ENCODE measurements around the gene FUBP1. TPM values are rescaled to one million over a fixed set of nuclear protein-coding genes. Genes with fewer than 3 reads are reported as not detected.

The FUBP1 gene
- total RNA-seq, 1 donor from 2014 or later: 86.5 TPM

GRCh38 chr1:77938651-77939050 lies 40.2 kb downstream of the FUBP1 start:
- Mint-ChIP-seq H3K4me1 (ENCODE audit: low read depth) (peaks cover 27% of the 10 kb centered on the region), H3K4me3 (ENCODE audit: unreplicated experiment) (no peak overlapping the region), H3K27me3 (ENCODE audit: low read depth) (no peaks in the 10 kb centered on the region), H3K27ac (ENCODE audit: unreplicated experiment) (no peak overlapping the region), H3K36me3 (ENCODE audit: low read depth) (peaks cover 47% of the 10 kb centered on the region), H3K9me3 (ENCODE audit: low read depth) (no peaks in the 10 kb centered on the region)
- no peak for DNase-seq (ENCODE audit: low spot score)
- TF ChIP-seq CTCF (IDR thresholded peaks at IDR 0.05): no peak

GRCh38 chr1:77929806-77930205 lies 49.1 kb downstream of the FUBP1 start:
- H3K36me3 Mint-ChIP-seq (ENCODE audit: low read depth): peaks cover 34% of the 10 kb centered on the region
- TF ChIP-seq CTCF (IDR thresholded peaks at IDR 0.05): no peak
- peak overlapping the region; percentile 22 for H3K27ac Mint-ChIP-seq (ENCODE audit: unreplicated experiment)
- no peak for DNase-seq (ENCODE audit: low spot score)
- no peaks in the 10 kb centered on the region for H3K9me3 Mint-ChIP-seq (ENCODE audit: low read depth)
- no peak overlapping the region for H3K4me3 Mint-ChIP-seq (ENCODE audit: unreplicated experiment)
- peaks cover 17% of the 10 kb centered on the region for H3K4me1 Mint-ChIP-seq (ENCODE audit: low read depth)
- H3K27me3 Mint-ChIP-seq (ENCODE audit: low read depth): no peaks in the 10 kb centered on the region

- TF ChIP-seq CTCF (IDR thresholded peaks at IDR 0.05): no peak
- no peak overlapping the region for H3K4me3 Mint-ChIP-seq (ENCODE audit: unreplicated experiment)
- H3K36me3 Mint-ChIP-seq (ENCODE audit: low read depth): peaks cover 29% of the 10 kb centered on the region
- no peaks in the 10 kb centered on the region for H3K9me3 Mint-ChIP-seq (ENCODE audit: low read depth)
- no peak for DNase-seq (ENCODE audit: low spot score)
- no peaks in the 10 kb centered on the region for H3K27me3 Mint-ChIP-seq (ENCODE audit: low read depth)
- H3K27ac Mint-ChIP-seq (ENCODE audit: unreplicated experiment): peak overlapping the region; percentile 8
- peaks cover 17% of the 10 kb centered on the region for H3K4me1 Mint-ChIP-seq (ENCODE audit: low read depth)
Observed at GRCh38 chr1:77927414-77927813, 51.5 kb downstream of the FUBP1 start.

GRCh38 chr1:77926561-77927357 lies 52.1 kb downstream of the FUBP1 start:
- peaks cover 17% of the 10 kb centered on the region for H3K4me1 Mint-ChIP-seq (ENCODE audit: low read depth)
- TF ChIP-seq CTCF (IDR thresholded peaks at IDR 0.05): no peak
- no peak for DNase-seq (ENCODE audit: low spot score)
- H3K36me3 Mint-ChIP-seq (ENCODE audit: low read depth): peaks cover 29% of the 10 kb centered on the region
- no peaks in the 10 kb centered on the region for H3K9me3 Mint-ChIP-seq (ENCODE audit: low read depth)
- no peak overlapping the region for H3K27ac Mint-ChIP-seq (ENCODE audit: unreplicated experiment)
- H3K4me3 Mint-ChIP-seq (ENCODE audit: unreplicated experiment): no peak overlapping the region
- no peaks in the 10 kb centered on the region for H3K27me3 Mint-ChIP-seq (ENCODE audit: low read depth)

GRCh38 chr1:77925956-77926355 lies 52.9 kb downstream of the FUBP1 start:
- H3K4me1 Mint-ChIP-seq (ENCODE audit: low read depth): peaks cover 17% of the 10 kb centered on the region
- no peaks in the 10 kb centered on the region for H3K9me3 Mint-ChIP-seq (ENCODE audit: low read depth)
- no peak for TF ChIP-seq CTCF (IDR thresholded peaks at IDR 0.05)
- H3K4me3 Mint-ChIP-seq (ENCODE audit: unreplicated experiment): no peak overlapping the region
- peaks cover 30% of the 10 kb centered on the region for H3K36me3 Mint-ChIP-seq (ENCODE audit: low read depth)
- H3K27me3 Mint-ChIP-seq (ENCODE audit: low read depth): no peaks in the 10 kb centered on the region
- H3K27ac Mint-ChIP-seq (ENCODE audit: unreplicated experiment): no peak overlapping the region
- DNase-seq (ENCODE audit: low spot score): no peak

Data from chondrocyte (in vitro differentiated cells).